ENCODE data around the gene KIDINS220. TPM values are rescaled to one million over a fixed set of nuclear protein-coding genes. Genes with fewer than 3 reads are reported as not detected.

KIDINS220 gene
- total RNA-seq, 1 donor from 2014 or later, result 47.8 TPM

DNA sequence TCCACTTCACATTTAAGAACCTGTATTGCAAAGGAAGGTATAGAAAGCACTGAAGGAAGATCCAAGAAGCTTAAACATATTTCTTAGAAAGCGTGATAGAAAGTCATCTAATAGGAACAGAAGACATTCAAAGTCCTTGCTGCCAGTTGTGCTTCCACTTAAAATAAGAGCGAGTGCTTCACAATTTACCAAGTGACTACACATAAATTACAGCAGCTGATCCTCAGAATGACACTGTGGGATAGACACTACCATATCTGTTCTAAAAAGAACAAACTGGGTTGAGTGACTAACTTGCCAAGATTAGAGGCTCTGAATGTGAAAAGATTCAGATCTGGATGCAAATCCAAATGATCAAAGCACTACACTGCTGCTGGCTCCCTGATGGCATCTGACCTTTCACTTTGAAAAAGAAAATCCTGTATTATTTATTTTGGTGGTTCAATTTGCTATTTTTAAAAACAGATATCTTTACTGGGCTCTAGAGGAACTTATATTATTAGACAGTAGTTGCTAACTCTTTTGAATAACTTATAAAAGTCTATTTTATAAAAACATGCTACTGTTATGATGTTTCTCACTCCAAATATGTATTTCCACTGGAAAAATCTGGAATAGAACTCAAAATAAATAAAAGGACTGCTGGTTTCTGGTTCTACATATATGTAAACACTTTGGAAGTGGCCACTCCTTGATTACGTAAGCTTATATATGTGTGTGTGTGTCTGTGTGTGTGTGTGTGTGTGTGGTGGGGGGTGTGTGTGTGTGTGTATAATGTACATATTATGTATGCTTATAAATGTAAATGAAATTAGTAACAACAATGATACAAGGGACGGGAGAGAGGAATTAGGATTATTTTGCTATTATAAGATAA lies 57.4 kb downstream of the KIDINS220 start:
- no peak overlapping the region for H3K27ac Mint-ChIP-seq (ENCODE audit: unreplicated experiment)
- DNase-seq (ENCODE audit: low read depth), result no peak
- Histone ChIP-seq H3K79me2 (ENCODE audit: insufficient read depth, low read length) (peaks cover 8% of the 10 kb centered on the region), H3K27me3 (ENCODE audit: insufficient read depth, low read length) (no peaks in the 10 kb centered on the region), H3K4me3 (ENCODE audit: insufficient read depth, low read depth, low read length) (no peak overlapping the region), H3K36me3 (ENCODE audit: insufficient read depth, low read length) (peaks cover 19% of the 10 kb centered on the region), H3K9ac (ENCODE audit: low read length) (no peak overlapping the region), H2AFZ (ENCODE audit: low read depth, low read length) (no peak overlapping the region), H3K4me2 (ENCODE audit: low read length) (no peak overlapping the region), H4K20me1 (ENCODE audit: insufficient read depth, low read length) (peaks cover 14% of the 10 kb centered on the region), H3K4me1 (ENCODE audit: insufficient read depth, low read length) (no peaks in the 10 kb centered on the region), H3K9me3 (ENCODE audit: insufficient read depth, low read depth, low read length) (no peaks in the 10 kb centered on the region), H3K27ac (ENCODE audit: low read depth, low read length) (no peak overlapping the region)
- TF ChIP-seq, protein P1, sequence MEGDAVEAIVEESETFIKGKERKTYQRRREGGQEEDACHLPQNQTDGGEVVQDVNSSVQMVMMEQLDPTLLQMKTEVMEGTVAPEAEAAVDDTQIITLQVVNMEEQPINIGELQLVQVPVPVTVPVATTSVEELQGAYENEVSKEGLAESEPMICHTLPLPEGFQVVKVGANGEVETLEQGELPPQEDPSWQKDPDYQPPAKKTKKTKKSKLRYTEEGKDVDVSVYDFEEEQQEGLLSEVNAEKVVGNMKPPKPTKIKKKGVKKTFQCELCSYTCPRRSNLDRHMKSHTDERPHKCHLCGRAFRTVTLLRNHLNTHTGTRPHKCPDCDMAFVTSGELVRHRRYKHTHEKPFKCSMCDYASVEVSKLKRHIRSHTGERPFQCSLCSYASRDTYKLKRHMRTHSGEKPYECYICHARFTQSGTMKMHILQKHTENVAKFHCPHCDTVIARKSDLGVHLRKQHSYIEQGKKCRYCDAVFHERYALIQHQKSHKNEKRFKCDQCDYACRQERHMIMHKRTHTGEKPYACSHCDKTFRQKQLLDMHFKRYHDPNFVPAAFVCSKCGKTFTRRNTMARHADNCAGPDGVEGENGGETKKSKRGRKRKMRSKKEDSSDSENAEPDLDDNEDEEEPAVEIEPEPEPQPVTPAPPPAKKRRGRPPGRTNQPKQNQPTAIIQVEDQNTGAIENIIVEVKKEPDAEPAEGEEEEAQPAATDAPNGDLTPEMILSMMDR (IDR thresholded peaks at IDR 0.05; ENCODE audit: insufficient read depth, low read depth, low read length), result no peak
- no peak for TF ChIP-seq EZH2 (IDR thresholded peaks at IDR 0.05; ENCODE audit: insufficient read depth, low read length)
- no peaks in the 10 kb centered on the region for H3K27me3 Mint-ChIP-seq (ENCODE audit: low read depth, unreplicated experiment)
- H3K4me3 Mint-ChIP-seq (ENCODE audit: unreplicated experiment), result no peak overlapping the region
- FAIRE-seq, result no peak
- H3K4me1 Mint-ChIP-seq (ENCODE audit: low read depth, unreplicated experiment), result no peaks in the 10 kb centered on the region
- peaks cover 6% of the 10 kb centered on the region for H3K36me3 Mint-ChIP-seq (ENCODE audit: low read depth, unreplicated experiment)
- H3K9me3 Mint-ChIP-seq (ENCODE audit: unreplicated experiment), result no peaks in the 10 kb centered on the region

DNA sequence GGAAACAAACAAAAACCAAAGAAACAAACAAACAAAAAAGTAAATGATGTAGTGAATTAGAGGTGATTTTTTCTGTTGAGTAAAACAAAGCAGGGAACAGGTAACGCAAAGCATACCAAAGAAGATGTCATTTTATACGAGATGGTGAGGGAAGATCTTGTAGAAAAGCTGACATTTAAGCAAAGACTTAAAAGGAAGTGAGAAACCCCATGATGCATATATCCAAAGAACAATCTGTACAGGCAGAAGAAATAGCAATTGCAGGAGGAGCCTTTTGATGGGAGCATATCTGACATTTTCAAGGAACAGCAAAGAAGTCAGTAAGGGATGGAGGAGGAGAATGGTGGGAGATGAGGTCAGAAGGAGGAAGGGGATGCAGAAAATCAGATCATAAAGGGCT lies 63.0 kb downstream of the KIDINS220 start:
- no peak overlapping the region for H3K4me3 Mint-ChIP-seq (ENCODE audit: unreplicated experiment)
- H4K20me1 ChIP-seq (ENCODE audit: insufficient read depth, low read length), result no peaks in the 10 kb centered on the region
- H3K9ac ChIP-seq (ENCODE audit: low read length), result no peak overlapping the region
- H3K9me3 Mint-ChIP-seq (ENCODE audit: unreplicated experiment), result no peaks in the 10 kb centered on the region
- no peaks in the 10 kb centered on the region for H3K4me1 ChIP-seq (ENCODE audit: insufficient read depth, low read length)
- H3K27me3 Mint-ChIP-seq (ENCODE audit: low read depth, unreplicated experiment), result no peaks in the 10 kb centered on the region
- no peak overlapping the region for H3K4me2 ChIP-seq (ENCODE audit: low read length)
- H3K27ac Mint-ChIP-seq (ENCODE audit: unreplicated experiment), result no peak overlapping the region
- no peak for FAIRE-seq
- no peak overlapping the region for H3K4me3 ChIP-seq (ENCODE audit: insufficient read depth, low read depth, low read length)
- no peak overlapping the region for H3K27ac ChIP-seq (ENCODE audit: low read depth, low read length)
- TF ChIP-seq EZH2 (IDR thresholded peaks at IDR 0.05; ENCODE audit: insufficient read depth, low read length), result no peak
- TF ChIP-seq, protein P1 (IDR thresholded peaks at IDR 0.05; ENCODE audit: insufficient read depth, low read depth, low read length), result no peak
- no peak overlapping the region for H2AFZ ChIP-seq (ENCODE audit: low read depth, low read length)
- H3K9me3 ChIP-seq (ENCODE audit: insufficient read depth, low read depth, low read length), result no peaks in the 10 kb centered on the region
- DNase-seq (ENCODE audit: low read depth), result no peak
- H3K27me3 ChIP-seq (ENCODE audit: insufficient read depth, low read length), result no peaks in the 10 kb centered on the region
- no peaks in the 10 kb centered on the region for H3K79me2 ChIP-seq (ENCODE audit: insufficient read depth, low read length)
- H3K36me3 Mint-ChIP-seq (ENCODE audit: low read depth, unreplicated experiment), result peaks cover 1% of the 10 kb centered on the region
- H3K36me3 ChIP-seq (ENCODE audit: insufficient read depth, low read length), result peaks cover 20% of the 10 kb centered on the region
- no peaks in the 10 kb centered on the region for H3K4me1 Mint-ChIP-seq (ENCODE audit: low read depth, unreplicated experiment)

DNA sequence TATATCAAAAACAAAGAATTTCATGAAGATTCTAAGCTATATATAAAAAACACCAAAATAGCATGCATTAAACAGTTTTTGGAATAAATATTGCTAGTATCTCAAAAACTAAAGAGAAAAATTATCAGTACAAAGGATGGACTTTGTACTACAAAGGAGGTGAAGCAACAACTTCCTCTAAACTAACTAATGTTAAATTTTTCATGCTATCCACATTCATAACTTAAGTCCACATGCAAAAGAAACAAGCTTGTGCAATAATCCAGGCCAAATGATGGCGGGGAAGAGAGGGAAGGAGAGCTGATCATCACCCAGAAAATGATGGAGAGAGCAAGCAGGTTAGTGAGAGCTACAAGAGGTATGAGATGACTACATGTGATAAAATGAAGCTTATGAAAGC lies 70.1 kb downstream of the KIDINS220 start:
- H3K4me1 ChIP-seq (ENCODE audit: insufficient read depth, low read length), result no peaks in the 10 kb centered on the region
- H3K9me3 ChIP-seq (ENCODE audit: insufficient read depth, low read depth, low read length), result no peaks in the 10 kb centered on the region
- DNase-seq (ENCODE audit: low read depth) (no peak), FAIRE-seq (no peak)
- H3K4me1 Mint-ChIP-seq (ENCODE audit: low read depth, unreplicated experiment), result no peaks in the 10 kb centered on the region
- no peak overlapping the region for H3K4me3 ChIP-seq (ENCODE audit: insufficient read depth, low read depth, low read length)
- H4K20me1 ChIP-seq (ENCODE audit: insufficient read depth, low read length), result peaks cover 4% of the 10 kb centered on the region
- TF ChIP-seq EZH2 (IDR thresholded peaks at IDR 0.05; ENCODE audit: insufficient read depth, low read length), result no peak
- TF ChIP-seq, protein P1 (IDR thresholded peaks at IDR 0.05; ENCODE audit: insufficient read depth, low read depth, low read length), result no peak
- H3K9ac ChIP-seq (ENCODE audit: low read length), result no peak overlapping the region
- no peak overlapping the region for H3K27ac Mint-ChIP-seq (ENCODE audit: unreplicated experiment)
- H3K4me3 Mint-ChIP-seq (ENCODE audit: unreplicated experiment), result no peak overlapping the region
- no peak overlapping the region for H3K4me2 ChIP-seq (ENCODE audit: low read length)
- H2AFZ ChIP-seq (ENCODE audit: low read depth, low read length), result no peak overlapping the region
- no peak overlapping the region for H3K27ac ChIP-seq (ENCODE audit: low read depth, low read length)
- H3K36me3 Mint-ChIP-seq (ENCODE audit: low read depth, unreplicated experiment), result peaks cover 3% of the 10 kb centered on the region
- no peaks in the 10 kb centered on the region for H3K27me3 ChIP-seq (ENCODE audit: insufficient read depth, low read length)
- no peaks in the 10 kb centered on the region for H3K27me3 Mint-ChIP-seq (ENCODE audit: low read depth, unreplicated experiment)
- no peaks in the 10 kb centered on the region for H3K9me3 Mint-ChIP-seq (ENCODE audit: unreplicated experiment)
- peaks cover 5% of the 10 kb centered on the region for H3K36me3 ChIP-seq (ENCODE audit: insufficient read depth, low read length)
- H3K79me2 ChIP-seq (ENCODE audit: insufficient read depth, low read length), result no peaks in the 10 kb centered on the region
